Ascending aorta (tissue), 2 donors: ENCODE results near the gene ANKIB1. TPM values are rescaled to one million over a fixed set of nuclear protein-coding genes. Genes with fewer than 3 reads are reported as not detected.

Source experiments
- DNase-seq, 2 donors: peaks; one replicate each; pipeline ENCODE4 v3.0.0-alpha.2; 2019; ENCODE audit warnings: low spot score in 2 of 2
- H3K27ac ChIP-seq, 2 donors: fragments of 200-600 bp; sonication (generic); one replicate each; pipeline ENCODE4 v1.5.1; 2016 to 2017; ENCODE audit warnings: mild to moderate bottlenecking in 1 of 2
- H3K27me3 ChIP-seq: fragments of 200-600 bp; sonication (generic); one replicate; pipeline ENCODE4 v1.5.1; 2017
- H3K36me3 ChIP-seq, 2 donors: fragments of 200-600 bp; sonication (generic); one replicate each; pipeline ENCODE4 v1.5.1; 2016
- H3K4me1 ChIP-seq, 2 donors: fragments of 200-600 bp; sonication (generic); one replicate each; pipeline ENCODE4 v1.5.1; 2016 to 2017; ENCODE audit warnings: mild to moderate bottlenecking in 1 of 2
- H3K4me3 ChIP-seq, 2 donors: fragments of 200-600 bp; sonication (generic); one replicate each; pipeline ENCODE4 v1.5.1; 2016 to 2017; ENCODE audit warnings: mild to moderate bottlenecking in 1 of 2
- H3K9me3 ChIP-seq, 2 donors: fragments of 200-600 bp; sonication (generic); one replicate each; pipeline ENCODE4 v1.5.1; 2016
- CTCF ChIP-seq, 3 experiments: fragments of 200-600 bp in 2 of 3; fragments of 450-650 bp in 1 of 3; sonication (generic) in 2 of 3; IDR thresholded peaks; one replicate each; pipeline ENCODE4 v1.5.1; 2016 to 2019; ENCODE audit warnings: antibody characterized with exemption in 3 of 3, mild to moderate bottlenecking in 1 of 3, moderate library complexity in 1 of 3
- intact Hi-C: fragments of 100-400 bp; cut with DNase I; formaldehyde crosslinking; loops from one replicate; pipeline ENCODE4 v1.15.1; 2023
- total RNA-seq: library from RNA; depleted of rRNA; stranded (reverse); fragments of >200 nt; gene quantifications from one replicate; pipeline ENCODE4 v1.1.0, GENCODE V29; 2016

Gene ANKIB1
- total RNA-seq, 1 donor from 2014 or later = 27.4 TPM

- TF ChIP-seq CTCF (IDR thresholded peaks at IDR 0.05) = no peak
- intact Hi-C loops = no loop called here
- peaks cover 8 to 43% of the 10 kb centered on the region in 2 donors for H3K36me3 ChIP-seq
These were observed 121.0 kb downstream of the ANKIB1 start for GRCh38 chr7:92366730-92367129.

DNA sequence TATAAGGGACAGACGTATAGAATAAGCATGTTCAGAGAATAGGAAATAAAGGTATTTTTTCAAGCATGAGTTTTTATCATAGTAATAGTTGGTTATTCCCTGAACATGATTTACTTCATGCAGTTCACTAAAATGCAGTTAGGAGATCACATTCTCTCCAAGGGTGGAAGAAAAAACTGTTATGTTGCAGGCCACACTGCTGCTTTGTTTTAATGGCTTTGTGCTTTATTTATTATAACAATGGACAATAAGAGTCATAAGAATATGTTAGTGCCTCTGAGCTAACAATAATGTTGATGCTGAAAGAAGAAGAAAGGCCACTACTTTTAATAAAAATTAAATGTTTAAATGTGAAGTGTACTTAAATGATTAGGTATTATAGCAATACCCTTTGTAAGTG lies 123.0 kb downstream of the ANKIB1 start:
- Histone ChIP-seq H3K36me3 (peaks cover 0 to 32% of the 10 kb centered on the region in 2 donors), H3K4me3 (no peak overlapping the region), H3K9me3 (no peaks in the 10 kb centered on the region), H3K27ac (no peak overlapping the region), H3K4me1 (no peaks in the 10 kb centered on the region), H3K27me3 (no peaks in the 10 kb centered on the region)
- no peak for TF ChIP-seq CTCF (IDR thresholded peaks at IDR 0.05)
- DNase-seq = no peak
- intact Hi-C loops = no loop called here

More at GRCh38 chr7:92366730-92367129, 121.0 kb downstream of the ANKIB1 start:
- Histone ChIP-seq H3K9me3 (no peaks in the 10 kb centered on the region), H3K4me1 (no peaks in the 10 kb centered on the region), H3K27me3 (no peaks in the 10 kb centered on the region), H3K4me3 (no peak overlapping the region), H3K27ac (no peak overlapping the region)
- no peak for DNase-seq

- no peak overlapping the region for H3K27ac ChIP-seq
- H3K4me3 ChIP-seq = no peak overlapping the region
- H3K4me1 ChIP-seq = no peaks in the 10 kb centered on the region
- intact Hi-C loops = no loop called here
- DNase-seq = no peak
- TF ChIP-seq CTCF (IDR thresholded peaks at IDR 0.05) = no peak
- H3K27me3 ChIP-seq = no peaks in the 10 kb centered on the region
- H3K9me3 ChIP-seq = no peaks in the 10 kb centered on the region
- H3K36me3 ChIP-seq = peaks cover 6 to 37% of the 10 kb centered on the region in 2 donors
These were observed 129.2 kb downstream of the ANKIB1 start for GRCh38 chr7:92375013-92375412.

GRCh38 chr7:92391071-92391470 lies 145.3 kb downstream of the ANKIB1 start:
- no peak for DNase-seq
- H3K36me3 ChIP-seq = peaks cover 9 to 22% of the 10 kb centered on the region in 2 donors
- no peak overlapping the region for H3K27ac ChIP-seq
- no peak overlapping the region for H3K4me3 ChIP-seq
- TF ChIP-seq CTCF (IDR thresholded peaks at IDR 0.05) = no peak
- intact Hi-C loops = no loop called here
- H3K9me3 ChIP-seq = no peaks in the 10 kb centered on the region
- no peaks in the 10 kb centered on the region for H3K4me1 ChIP-seq
- no peaks in the 10 kb centered on the region for H3K27me3 ChIP-seq

- Histone ChIP-seq H3K4me1 (no peaks in the 10 kb centered on the region), H3K36me3 (peaks cover 35 to 37% of the 10 kb centered on the region in 2 donors), H3K27ac (no peak overlapping the region), H3K27me3 (no peaks in the 10 kb centered on the region), H3K4me3 (no peak overlapping the region), H3K9me3 (no peaks in the 10 kb centered on the region)
- no peak for TF ChIP-seq CTCF (IDR thresholded peaks at IDR 0.05)
- intact Hi-C loops = no loop called here
- no peak for DNase-seq
These were observed 151.8 kb downstream of the ANKIB1 start for GRCh38 chr7:92397542-92397941.

GRCh38 chr7:92400013-92400412 lies 154.2 kb downstream of the ANKIB1 start:
- intact Hi-C loops = no loop called here
- no peaks in the 10 kb centered on the region for H3K4me1 ChIP-seq
- no peaks in the 10 kb centered on the region for H3K9me3 ChIP-seq
- TF ChIP-seq CTCF (IDR thresholded peaks at IDR 0.05) = no peak
- no peaks in the 10 kb centered on the region for H3K27me3 ChIP-seq
- no peak overlapping the region for H3K4me3 ChIP-seq
- no peak overlapping the region for H3K27ac ChIP-seq
- peaks cover 35 to 37% of the 10 kb centered on the region in 2 donors for H3K36me3 ChIP-seq
- DNase-seq = no peak
